Astrocyte (in vitro differentiated cells and primary cell): ENCODE data around the gene EYS. TPM values are rescaled to one million over a fixed set of nuclear protein-coding genes. Genes with fewer than 3 reads are reported as not detected.

Source experiments
- DNase-seq: peaks from one replicate; pipeline ENCODE4 v3.0.0-alpha.2; 2010; ENCODE audit warnings: low read depth
- FAIRE-seq: peaks from 2 replicates; lab custom pipeline; 2011; peaks lifted over from hg19 to GRCh38; lab: Jason Lieb, UNC
- H2AFZ ChIP-seq: 2 replicates; pipeline ENCODE4 v1.6.0; 2012; ENCODE audit warnings: low read depth, low read length, inconsistent platforms
- H3K27ac ChIP-seq: 2 replicates; pipeline ENCODE4 v1.5.1; 2011; ENCODE audit warnings: low read depth, low read length, inconsistent platforms
- H3K27me3 ChIP-seq: 2 replicates; pipeline ENCODE4 v1.6.0; 2011; ENCODE audit warnings: low read length, inconsistent platforms; ENCODE audit not compliant: insufficient read depth
- H3K36me3 ChIP-seq: 2 replicates; pipeline ENCODE4 v1.5.1; 2011; ENCODE audit warnings: low read length, inconsistent platforms; ENCODE audit not compliant: insufficient read depth
- H3K4me1 ChIP-seq: 2 replicates; pipeline ENCODE4 v1.5.1; 2011; ENCODE audit warnings: low read length, inconsistent platforms; ENCODE audit not compliant: insufficient read depth
- H3K4me2 ChIP-seq: 2 replicates; pipeline ENCODE4 v1.6.0; 2012; ENCODE audit warnings: low read length, inconsistent platforms
- H3K4me3 ChIP-seq: 2 replicates; pipeline ENCODE4 v1.5.1; 2011; ENCODE audit warnings: low read depth, mild to moderate bottlenecking, low read length, inconsistent platforms; ENCODE audit not compliant: insufficient read depth
- H3K79me2 ChIP-seq: 2 replicates; pipeline ENCODE4 v1.6.0; 2012; ENCODE audit warnings: mild to moderate bottlenecking, low read length, inconsistent platforms; ENCODE audit not compliant: insufficient read depth
- H3K9ac ChIP-seq: 2 replicates; pipeline ENCODE4 v1.6.0; 2012; ENCODE audit warnings: mild to moderate bottlenecking, low read length, inconsistent platforms
- H3K9me3 ChIP-seq: 2 replicates; pipeline ENCODE4 v1.5.1; 2012; ENCODE audit warnings: low read depth, mild to moderate bottlenecking, low read length, inconsistent platforms; ENCODE audit not compliant: insufficient read depth
- H4K20me1 ChIP-seq: 2 replicates; pipeline ENCODE4 v1.6.0; 2012; ENCODE audit warnings: low read length, inconsistent platforms; ENCODE audit not compliant: insufficient read depth
- H3K27ac Mint-ChIP-seq: one replicate; pipeline ENCODE4 v1.8.0; 2021; ENCODE audit warnings: mild to moderate bottlenecking, mixed read lengths; ENCODE audit not compliant: unreplicated experiment
- H3K27me3 Mint-ChIP-seq: one replicate; pipeline ENCODE4 v1.8.0; 2021; ENCODE audit warnings: low read depth, mixed read lengths; ENCODE audit not compliant: unreplicated experiment
- H3K36me3 Mint-ChIP-seq: one replicate; pipeline ENCODE4 v1.8.0; 2021; ENCODE audit warnings: low read depth, mixed read lengths; ENCODE audit not compliant: unreplicated experiment
- H3K4me1 Mint-ChIP-seq: one replicate; pipeline ENCODE4 v1.8.0; 2021; ENCODE audit warnings: low read depth, mixed read lengths; ENCODE audit not compliant: unreplicated experiment
- H3K4me3 Mint-ChIP-seq: one replicate; pipeline ENCODE4 v1.8.0; 2021; ENCODE audit warnings: mild to moderate bottlenecking, moderate library complexity, mixed read lengths; ENCODE audit not compliant: unreplicated experiment
- H3K9me3 Mint-ChIP-seq: one replicate; pipeline ENCODE4 v1.8.0; 2021; ENCODE audit warnings: mild to moderate bottlenecking, mixed read lengths; ENCODE audit not compliant: unreplicated experiment
- EZH2 ChIP-seq: IDR thresholded peaks from 2 replicates; pipeline ENCODE4 v1.6.1; 2012; ENCODE audit warnings: mild to moderate bottlenecking, low read length, inconsistent platforms; ENCODE audit not compliant: insufficient read depth
- total RNA-seq: library from RNA; stranded (reverse); gene quantifications from 2 replicates; pipeline ENCODE4 v1.2.1, GENCODE V29; 2021
- TF ChIP-seq, protein P1 (sequence below): IDR thresholded peaks from 2 replicates; pipeline ENCODE4 v1.5.1; 2011; ENCODE audit warnings: low read depth, mild to moderate bottlenecking, inconsistent platforms, low read length, moderate library complexity; ENCODE audit not compliant: insufficient read depth

EYS gene
- total RNA-seq, 1 donor from 2014 or later, result 0.16 TPM

GRCh38 chr6:64589961-64590360 lies 1117.1 kb downstream of the EYS start:
- DNase-seq, result no peak
- Mint-ChIP-seq H3K27ac (no peak overlapping the region), H3K4me3 (no peak overlapping the region), H3K36me3 (no peaks in the 10 kb centered on the region), H3K27me3 (no peaks in the 10 kb centered on the region), H3K9me3 (no peaks in the 10 kb centered on the region), H3K4me1 (no peaks in the 10 kb centered on the region)
- no peak for TF ChIP-seq EZH2
- TF ChIP-seq, protein P1, sequence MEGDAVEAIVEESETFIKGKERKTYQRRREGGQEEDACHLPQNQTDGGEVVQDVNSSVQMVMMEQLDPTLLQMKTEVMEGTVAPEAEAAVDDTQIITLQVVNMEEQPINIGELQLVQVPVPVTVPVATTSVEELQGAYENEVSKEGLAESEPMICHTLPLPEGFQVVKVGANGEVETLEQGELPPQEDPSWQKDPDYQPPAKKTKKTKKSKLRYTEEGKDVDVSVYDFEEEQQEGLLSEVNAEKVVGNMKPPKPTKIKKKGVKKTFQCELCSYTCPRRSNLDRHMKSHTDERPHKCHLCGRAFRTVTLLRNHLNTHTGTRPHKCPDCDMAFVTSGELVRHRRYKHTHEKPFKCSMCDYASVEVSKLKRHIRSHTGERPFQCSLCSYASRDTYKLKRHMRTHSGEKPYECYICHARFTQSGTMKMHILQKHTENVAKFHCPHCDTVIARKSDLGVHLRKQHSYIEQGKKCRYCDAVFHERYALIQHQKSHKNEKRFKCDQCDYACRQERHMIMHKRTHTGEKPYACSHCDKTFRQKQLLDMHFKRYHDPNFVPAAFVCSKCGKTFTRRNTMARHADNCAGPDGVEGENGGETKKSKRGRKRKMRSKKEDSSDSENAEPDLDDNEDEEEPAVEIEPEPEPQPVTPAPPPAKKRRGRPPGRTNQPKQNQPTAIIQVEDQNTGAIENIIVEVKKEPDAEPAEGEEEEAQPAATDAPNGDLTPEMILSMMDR, result no peak
- H3K79me2 ChIP-seq, result no peaks in the 10 kb centered on the region
- no peak overlapping the region for H3K9ac ChIP-seq
- no peaks in the 10 kb centered on the region for H4K20me1 ChIP-seq
- H3K27ac ChIP-seq, result no peak overlapping the region
- no peaks in the 10 kb centered on the region for H3K9me3 ChIP-seq
- no peak overlapping the region for H3K4me2 ChIP-seq
- no peaks in the 10 kb centered on the region for H3K36me3 ChIP-seq
- FAIRE-seq, result no peak
- H3K27me3 ChIP-seq, result no peaks in the 10 kb centered on the region
- H3K4me3 ChIP-seq, result no peak overlapping the region
- no peak overlapping the region for H2AFZ ChIP-seq
- H3K4me1 ChIP-seq, result no peaks in the 10 kb centered on the region

- no peaks in the 10 kb centered on the region for H3K36me3 ChIP-seq
- H3K27me3 Mint-ChIP-seq, result no peaks in the 10 kb centered on the region
- TF ChIP-seq EZH2, result no peak
- TF ChIP-seq, protein P1, result no peak
- H3K4me3 Mint-ChIP-seq, result no peak overlapping the region
- H3K4me1 ChIP-seq, result no peaks in the 10 kb centered on the region
- no peaks in the 10 kb centered on the region for H3K79me2 ChIP-seq
- DNase-seq (no peak), FAIRE-seq (no peak)
- H4K20me1 ChIP-seq, result no peaks in the 10 kb centered on the region
- H3K9me3 ChIP-seq, result peaks cover 4% of the 10 kb centered on the region
- H3K4me1 Mint-ChIP-seq, result peaks cover 4% of the 10 kb centered on the region
- no peaks in the 10 kb centered on the region for H3K36me3 Mint-ChIP-seq
- no peaks in the 10 kb centered on the region for H3K27me3 ChIP-seq
- no peak overlapping the region for H3K9ac ChIP-seq
- H3K9me3 Mint-ChIP-seq, result no peaks in the 10 kb centered on the region
- no peak overlapping the region for H3K27ac ChIP-seq
- no peak overlapping the region for H3K4me2 ChIP-seq
- peak overlapping the region; percentile 6 for H3K27ac Mint-ChIP-seq
- H2AFZ ChIP-seq, result no peak overlapping the region
- no peak overlapping the region for H3K4me3 ChIP-seq
Observed at GRCh38 chr6:64580346-64580745, 1126.7 kb downstream of the EYS start.

DNA sequence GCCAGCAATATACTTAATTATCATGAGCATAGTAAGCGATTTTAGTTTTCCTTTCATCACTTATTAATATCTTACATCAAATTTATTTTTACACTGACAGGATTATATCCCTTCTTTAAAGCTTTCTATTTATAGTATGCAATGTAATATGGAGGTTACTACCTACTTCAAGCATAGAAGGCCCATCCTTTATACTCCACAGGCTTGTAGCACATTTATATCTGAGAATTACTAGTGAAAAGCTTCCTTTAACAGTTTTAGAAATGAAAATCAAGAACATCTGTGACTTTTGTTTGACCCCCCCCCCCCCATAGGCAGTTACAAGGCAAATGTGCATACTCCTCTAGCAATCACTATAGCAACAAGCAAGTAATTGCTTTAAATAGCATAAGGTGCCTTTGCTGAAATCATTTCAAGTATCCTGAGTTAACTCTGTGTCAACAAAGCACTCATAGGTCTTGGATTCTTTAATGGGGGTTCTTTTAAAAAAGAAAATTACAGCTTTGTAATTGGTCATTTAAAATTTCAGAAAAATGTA lies 1153.7 kb downstream of the EYS start:
- no peak overlapping the region for H3K4me3 ChIP-seq
- Mint-ChIP-seq H3K4me1 (no peaks in the 10 kb centered on the region), H3K4me3 (no peak overlapping the region), H3K9me3 (no peaks in the 10 kb centered on the region), H3K27ac (no peak overlapping the region), H3K36me3 (no peaks in the 10 kb centered on the region), H3K27me3 (no peaks in the 10 kb centered on the region)
- no peaks in the 10 kb centered on the region for H3K79me2 ChIP-seq
- DNase-seq, result no peak
- no peaks in the 10 kb centered on the region for H3K9me3 ChIP-seq
- H4K20me1 ChIP-seq, result no peaks in the 10 kb centered on the region
- H3K4me2 ChIP-seq, result no peak overlapping the region
- no peak overlapping the region for H2AFZ ChIP-seq
- H3K27ac ChIP-seq, result no peak overlapping the region
- no peaks in the 10 kb centered on the region for H3K36me3 ChIP-seq
- no peak for TF ChIP-seq EZH2
- TF ChIP-seq, protein P1, result no peak
- H3K27me3 ChIP-seq, result no peaks in the 10 kb centered on the region
- no peaks in the 10 kb centered on the region for H3K4me1 ChIP-seq
- H3K9ac ChIP-seq, result no peak overlapping the region
- FAIRE-seq, result no peak
